MM.1S (cell line): ENCODE results near the gene FBXO3.

Source experiments
- CTCF ChIP-seq: fragments of 300-600 bp; sonication (generic); IDR thresholded peaks from 2 replicates; pipeline ENCODE4 v1.5.1; 2016; ENCODE audit warnings: antibody characterized with exemption, low read length, mixed read lengths
- EZH2 ChIP-seq: fragments of 300-600 bp; sonication (generic); optimal IDR thresholded peaks from 2 replicates; pipeline ENCODE3; 2017; ENCODE audit warnings: low read depth, mild to moderate bottlenecking, antibody characterized with exemption, low read length, mixed read lengths

DNA sequence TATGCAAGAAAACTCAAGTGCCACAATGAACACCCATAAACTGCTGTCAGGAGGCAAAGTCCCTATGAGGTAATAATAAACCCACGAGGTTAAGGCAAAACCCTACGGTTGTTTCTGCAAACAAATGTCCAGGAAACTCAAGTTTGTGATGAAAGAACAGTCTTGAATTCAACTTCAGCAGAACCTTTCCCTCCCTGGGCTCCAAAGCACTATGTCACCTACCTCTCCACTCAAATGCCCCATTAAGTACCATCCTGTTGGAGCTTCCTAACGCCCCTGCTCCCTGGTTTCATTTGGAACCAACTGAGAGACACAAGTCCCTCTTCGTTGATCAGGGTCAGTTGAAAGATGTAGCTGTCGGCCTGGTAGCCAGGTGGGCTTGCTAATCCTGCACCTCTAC lies 71.1 kb downstream of the FBXO3 start:
- no peak for TF ChIP-seq CTCF
- TF ChIP-seq EZH2, result no peak
